HG03025 (cell line): ENCODE data around the gene TMCO2.

Experiments used
- ATAC-seq: cut with Tn5 transposase; IDR thresholded peaks from one replicate; pipeline ENCODE4 v1.9.1; 2021; ENCODE audit warnings: mild to moderate bottlenecking, moderate library complexity; ENCODE audit not compliant: unreplicated experiment, low FRiP score

TMCO2 gene

DNA sequence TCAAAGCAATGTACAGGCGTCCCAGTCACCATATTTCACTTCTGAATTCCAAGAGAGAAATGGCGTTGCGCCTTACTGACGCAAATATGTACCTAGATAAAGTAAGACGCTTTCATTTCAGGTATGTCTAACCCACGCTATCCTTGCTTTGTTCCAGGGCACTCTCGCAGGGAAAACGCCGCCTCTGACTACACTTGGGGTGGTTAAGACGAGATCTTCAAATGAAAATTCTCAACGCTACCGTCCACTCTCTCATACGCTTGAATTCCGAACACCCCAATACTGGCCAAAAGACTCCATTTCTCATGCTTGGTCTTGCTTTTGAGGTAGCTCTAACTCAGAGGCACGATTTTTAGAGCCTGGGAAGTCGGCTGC, 9.6 kb downstream of the TMCO2 start:
- peak; percentile 13 for ATAC-seq

DNA sequence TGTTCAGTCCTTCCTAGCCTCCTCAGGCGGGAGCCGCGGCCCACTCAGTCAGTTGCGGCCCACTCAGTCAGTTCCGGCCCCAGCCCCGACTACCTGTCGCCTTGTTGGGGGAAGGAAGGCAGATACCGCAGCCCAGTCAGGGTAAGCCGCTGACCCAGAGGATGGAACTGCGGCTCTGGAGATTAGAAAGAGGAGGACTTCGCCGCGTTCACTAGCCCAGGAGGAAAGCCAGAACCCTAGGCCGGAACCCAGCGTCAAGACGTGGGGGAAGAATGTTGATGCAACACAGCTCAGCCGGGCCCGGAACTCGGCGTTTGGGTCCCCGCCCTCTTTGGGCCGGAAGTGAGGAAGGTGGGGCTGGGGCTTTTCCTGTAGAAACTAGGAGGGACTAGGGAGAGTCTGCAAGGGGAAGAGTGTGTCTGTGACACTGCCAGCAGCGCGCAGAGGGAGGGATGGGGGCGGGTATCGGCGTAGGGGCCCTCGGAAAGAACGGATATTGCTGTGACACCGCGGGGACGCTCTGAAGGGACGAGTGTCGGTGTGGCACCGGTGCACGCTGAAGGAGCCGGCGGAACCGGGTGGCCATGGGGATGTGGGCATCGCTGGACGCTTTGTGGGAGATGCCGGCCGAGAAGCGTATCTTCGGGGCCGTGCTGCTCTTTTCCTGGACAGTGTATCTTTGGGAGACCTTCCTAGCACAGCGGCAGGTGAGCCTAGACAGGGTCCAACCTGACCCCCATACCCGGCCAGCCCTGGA, 10.1 kb downstream of the TMCO2 start, which contains the start of gene ZMPSTE24:
Gene ZMPSTE24, plus strand, starts transcription at position 549 of the 757 bp plus-strand sequence. Its CDS starts 36 bp downstream, at position 585.
- ATAC-seq = peak; percentile 90

DNA sequence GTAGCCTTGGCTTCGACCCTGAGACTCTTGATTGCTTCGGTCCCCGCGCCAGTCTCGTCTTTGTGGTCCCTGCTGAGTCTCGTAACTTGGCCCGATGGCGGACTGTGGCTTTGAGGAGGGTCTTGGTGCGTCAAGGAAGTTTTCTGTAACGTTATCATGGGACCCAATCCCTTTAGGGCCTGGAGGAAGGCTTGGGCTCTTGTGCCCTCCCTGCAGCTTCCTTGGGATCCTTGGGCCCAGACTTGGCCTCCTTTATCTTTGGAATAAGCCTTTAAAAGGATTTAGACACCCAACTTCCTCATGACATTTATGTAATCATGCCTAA, 10.7 kb downstream of the TMCO2 start:
- peak; percentile 6 for ATAC-seq

DNA sequence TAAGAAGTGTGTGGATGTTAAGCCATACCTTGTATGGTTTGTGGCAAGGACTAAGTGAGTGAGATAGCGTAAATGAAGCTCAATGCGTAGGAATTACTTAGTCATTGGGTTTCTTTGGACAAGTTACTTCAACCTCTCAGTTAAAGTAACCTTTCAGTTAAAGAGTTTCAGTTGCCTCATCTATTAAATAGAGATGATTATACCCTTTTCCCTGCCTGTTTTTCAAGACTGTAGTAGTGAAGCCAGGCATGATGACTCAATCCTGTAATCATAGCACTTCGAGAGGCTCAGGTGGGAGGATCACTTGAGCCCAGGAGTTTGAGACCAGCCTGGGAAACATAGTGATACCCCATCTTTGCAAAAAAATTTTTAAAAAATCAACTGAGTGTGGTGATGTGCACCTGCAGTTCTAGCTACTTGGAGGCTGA, 16.6 kb downstream of the TMCO2 start:
- ATAC-seq = no peak

DNA sequence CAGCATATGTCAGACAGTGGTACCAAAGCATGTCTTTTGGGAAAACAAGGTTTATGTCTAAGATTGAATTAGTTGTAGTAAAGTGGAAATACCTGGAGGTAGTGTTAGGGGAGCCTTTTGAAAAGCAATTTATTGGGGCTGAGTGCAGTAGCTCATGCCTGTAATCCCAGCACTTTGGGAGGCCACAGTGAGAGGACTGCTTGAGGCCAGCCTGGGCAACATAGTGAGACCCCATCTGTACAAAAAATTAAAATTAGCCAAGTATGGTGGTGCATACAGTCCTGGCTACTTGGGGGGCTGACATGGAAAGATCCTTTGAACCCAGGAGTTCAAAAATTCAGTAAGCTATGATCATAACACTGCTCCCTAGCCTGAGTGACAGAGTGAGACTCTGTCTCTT, 17.6 kb downstream of the TMCO2 start:
- ATAC-seq = no peak

DNA sequence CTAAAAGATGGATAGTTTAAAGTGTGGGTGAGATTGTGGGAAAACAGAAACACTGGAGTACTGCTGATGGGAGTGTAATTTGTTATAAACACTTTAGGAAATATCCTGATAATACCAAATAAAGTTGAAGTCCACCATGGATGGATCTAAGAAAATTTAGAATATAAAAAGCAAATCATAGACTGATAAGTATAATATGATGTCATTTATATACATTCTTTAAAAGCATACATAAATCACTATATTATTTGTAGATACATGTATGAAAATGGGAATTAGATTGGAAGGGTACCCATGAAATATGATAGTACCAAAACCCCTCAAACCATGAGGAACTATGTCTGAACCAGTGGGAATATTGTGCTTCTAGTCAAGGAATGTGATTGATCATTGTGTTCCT, 18.2 kb downstream of the TMCO2 start:
- no peak for ATAC-seq

DNA sequence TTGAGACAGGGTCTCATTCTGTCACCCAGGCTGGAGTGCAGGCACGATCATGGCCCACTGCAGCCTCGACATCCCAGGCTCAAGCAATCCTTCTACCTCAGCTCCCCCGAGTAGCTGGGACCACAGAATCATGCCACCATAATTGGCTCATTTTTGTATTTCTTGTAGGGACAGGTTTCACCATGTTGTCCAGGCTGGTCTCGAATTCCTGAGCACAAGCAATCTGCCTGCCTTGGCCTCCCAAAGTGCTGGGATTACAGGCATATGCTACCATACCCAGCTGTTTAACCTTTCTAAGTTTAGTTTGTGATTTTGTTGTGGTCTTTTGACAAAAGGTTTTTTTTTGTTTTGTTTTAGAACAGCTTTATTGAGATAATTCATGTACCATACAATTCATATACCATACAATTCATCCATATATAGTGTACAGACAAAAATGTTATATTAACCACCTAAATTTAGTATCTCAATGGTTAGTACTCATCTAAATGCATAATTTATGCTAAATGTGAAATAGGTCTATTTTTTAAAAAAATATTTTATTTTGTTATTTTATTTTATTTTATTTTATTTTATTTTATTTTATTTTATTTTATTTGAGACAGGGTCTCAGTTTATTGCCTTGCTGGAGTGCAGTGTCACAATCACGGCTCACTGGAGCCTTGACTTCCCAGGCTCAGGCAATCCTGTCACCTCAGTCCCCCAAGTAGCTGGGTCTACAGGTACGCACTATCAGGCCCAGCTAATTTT, 19.2 kb downstream of the TMCO2 start:
- no peak for ATAC-seq

DNA sequence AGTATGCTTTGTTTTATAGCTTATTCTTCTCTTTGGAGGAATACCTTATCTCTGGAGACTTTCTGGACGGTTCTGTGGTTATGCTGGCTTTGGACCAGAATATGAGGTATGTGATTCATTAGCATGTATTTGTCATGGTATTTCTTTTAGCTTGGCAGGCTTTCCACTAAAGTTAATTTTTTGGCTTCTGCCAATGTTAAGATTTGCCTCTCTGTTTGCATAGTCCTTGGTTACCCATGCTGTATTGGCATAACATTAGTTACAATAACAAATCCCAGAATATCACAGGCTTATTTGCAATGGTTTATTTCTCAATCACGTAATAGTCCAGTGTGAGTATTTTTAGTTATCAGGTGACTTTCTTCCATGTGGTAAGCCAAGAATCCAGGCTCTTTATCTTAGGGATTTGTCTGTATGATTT, 20.0 kb downstream of the TMCO2 start:
- no peak for ATAC-seq

DNA sequence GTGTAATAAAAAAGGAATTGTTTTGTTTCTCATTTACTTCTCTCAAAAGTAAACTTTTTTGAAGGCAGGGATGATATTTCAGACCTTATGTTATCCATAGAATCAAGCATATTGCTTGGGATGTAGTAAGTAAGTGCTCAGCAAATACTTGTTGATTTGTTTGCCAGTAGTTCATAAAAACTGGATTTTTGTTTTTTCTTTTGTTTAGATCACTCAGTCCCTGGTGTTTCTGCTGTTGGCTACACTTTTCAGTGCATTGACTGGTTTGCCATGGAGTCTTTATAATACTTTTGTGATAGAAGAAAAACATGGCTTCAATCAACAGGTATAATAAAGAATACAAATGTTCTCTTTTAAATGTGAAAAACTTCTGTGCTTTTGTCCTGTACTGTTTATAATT, 20.5 kb downstream of the TMCO2 start:
- no peak for ATAC-seq

DNA sequence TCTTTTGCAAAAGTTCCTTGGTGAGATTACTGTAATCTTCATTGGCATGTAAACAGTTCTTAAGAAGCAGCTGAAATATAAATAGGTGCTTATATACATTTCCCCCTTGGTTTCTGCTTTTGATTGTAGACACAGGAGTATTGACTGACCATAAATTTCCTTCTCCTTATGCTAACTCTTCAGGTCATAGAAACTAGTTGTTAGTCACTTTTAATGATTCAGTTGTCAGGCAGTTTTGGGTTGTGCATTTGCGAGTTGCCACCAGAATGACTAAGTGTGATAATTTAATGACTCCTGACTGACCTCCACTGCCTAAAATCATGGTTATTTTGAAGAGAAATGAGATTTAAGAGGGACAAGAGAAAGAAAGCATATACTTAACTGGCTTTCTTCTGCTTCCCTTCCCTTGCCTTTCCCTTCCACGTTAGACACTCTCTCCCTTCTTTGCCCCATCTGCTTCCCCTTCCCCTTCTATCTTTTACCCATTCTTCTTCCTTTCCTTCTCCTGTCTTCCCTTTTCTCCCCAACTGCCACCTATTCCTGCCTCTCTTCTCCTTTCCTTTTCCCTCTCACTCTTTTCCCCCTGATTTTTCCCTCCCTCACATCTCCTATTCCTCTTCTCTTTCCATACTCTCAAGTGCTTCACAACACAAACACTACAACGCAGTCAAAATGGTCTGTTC, 22.6 kb downstream of the TMCO2 start:
- ATAC-seq = no peak

DNA sequence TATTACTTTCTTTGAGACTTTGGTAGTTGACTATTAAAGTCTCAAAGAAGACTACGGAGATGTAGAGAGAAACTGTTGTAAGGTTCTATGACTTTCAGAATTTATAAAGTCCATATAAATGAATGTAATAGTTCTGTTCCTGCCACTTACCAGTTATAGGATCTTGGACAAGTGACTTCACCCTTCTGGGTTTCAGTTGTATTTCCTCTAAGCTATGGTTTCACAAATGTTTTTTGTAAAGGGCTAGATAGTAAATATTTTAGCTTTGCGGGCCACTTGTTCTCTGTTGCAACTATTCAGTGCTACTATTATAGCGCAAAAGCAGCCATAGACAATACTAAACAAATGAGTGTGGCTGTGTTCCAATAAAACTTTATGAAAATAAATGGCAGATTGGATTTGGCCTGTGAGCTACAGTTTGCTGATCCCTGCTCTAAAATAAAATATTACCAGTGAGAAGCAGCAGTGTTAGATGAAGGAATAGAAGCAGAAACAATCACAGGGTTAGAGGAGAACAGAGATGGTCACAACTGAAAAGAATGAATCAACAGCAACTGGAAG, 25.0 kb downstream of the TMCO2 start:
- no peak for ATAC-seq

DNA sequence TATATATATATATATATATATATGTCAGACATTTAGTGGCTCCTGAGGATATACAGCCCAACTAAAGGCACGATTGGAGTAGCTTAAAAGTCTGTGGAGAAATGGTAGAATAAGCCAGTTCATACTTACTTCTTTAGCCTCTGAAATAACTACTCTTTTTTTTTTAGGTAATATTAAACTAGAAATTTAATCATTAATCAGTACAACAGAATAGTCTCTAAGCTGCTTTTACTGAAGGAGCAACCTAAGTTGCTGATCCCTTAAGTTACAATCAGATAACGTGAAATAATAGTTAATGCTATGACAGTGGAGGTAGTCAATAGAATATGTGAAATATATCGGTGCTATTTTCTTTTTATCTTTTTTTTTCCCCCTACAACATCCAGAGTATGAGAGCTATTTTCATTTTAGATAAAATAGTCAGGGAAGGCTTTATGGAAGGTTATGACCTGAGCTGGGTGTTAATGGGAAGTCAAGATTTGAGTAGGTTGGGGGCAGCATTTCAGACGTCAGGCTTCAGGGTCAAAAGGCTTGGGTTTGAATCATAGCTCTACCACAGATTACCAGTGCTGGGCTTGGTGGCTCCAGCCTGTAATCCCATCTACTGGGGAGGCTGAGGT, 25.9 kb downstream of the TMCO2 start:
- no peak for ATAC-seq

DNA sequence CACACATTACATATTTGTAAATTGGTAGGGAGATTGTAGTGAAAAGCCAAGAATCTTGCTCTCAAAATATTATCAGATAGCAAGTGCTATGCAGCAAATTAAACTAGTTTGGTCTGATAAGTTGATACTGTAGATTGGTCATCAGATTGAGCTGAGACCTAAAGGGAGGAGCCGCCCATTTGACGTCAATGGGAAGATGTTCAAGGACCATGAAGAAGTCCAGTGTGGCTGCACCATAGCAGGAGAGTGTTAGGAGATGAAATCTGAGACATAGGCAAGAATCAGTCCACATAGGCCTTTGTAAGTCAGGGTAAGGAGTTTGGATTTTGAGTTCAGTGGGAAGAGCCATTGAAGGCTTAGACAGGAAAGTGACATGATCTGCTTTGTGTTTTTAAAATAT, 26.6 kb downstream of the TMCO2 start:
- no peak for ATAC-seq

DNA sequence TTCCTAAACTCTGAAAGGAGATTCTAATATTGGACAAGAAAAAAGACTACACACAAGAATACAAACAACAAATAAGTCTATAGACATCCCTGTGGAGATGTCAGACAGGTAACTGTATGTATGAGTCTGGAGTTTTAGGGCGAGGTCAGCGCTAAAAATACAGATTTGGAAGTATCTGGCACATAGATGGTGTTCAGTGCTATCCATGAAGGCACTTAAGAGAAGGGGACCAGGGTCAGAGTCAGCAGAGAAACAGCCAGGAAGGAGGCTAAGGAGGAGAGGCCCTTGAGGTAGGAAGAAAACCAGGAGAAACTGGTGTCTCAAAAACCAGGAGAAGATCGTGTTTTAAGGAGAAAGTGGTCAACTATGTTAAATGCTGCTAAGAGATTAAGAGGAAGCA, 28.4 kb downstream of the TMCO2 start:
- ATAC-seq = no peak

DNA sequence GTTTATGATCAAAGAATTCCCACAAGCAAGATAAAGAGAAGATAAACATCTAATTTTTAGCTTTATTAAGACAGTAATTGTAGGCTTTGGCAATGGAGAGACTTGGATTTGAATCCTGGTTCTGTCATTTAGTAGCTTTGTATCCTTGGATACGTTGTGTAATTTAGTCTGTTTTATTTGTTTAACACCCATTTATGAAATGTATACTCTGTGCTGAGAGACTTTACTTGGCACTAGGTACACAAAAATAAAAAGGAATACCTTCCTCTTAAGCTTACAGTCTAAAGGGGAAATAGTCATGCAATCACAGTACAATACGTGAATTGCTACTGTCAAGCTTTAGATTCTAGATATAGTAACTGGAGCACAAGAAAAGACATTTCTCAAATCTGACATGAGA, 34.1 kb downstream of the TMCO2 start:
- ATAC-seq = no peak

DNA sequence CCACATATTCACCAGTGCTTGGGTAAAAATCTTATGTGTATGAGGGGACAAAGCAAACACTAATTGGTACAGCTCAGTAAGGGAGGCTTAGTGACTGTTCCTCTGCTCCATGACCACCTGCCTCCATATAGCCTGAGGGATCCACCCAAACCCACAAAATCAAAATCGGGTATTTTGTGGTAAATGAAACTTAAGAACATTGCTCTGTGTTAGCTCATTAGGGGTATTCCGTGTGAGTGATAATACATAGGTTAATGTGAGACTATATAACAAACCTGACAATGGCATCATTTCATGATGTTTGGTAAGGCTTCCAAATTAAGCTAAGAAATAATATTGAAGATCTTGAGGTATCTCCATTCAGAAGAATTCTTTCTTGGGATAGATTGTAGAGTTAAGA, 43.6 kb downstream of the TMCO2 start:
- ATAC-seq = no peak

DNA sequence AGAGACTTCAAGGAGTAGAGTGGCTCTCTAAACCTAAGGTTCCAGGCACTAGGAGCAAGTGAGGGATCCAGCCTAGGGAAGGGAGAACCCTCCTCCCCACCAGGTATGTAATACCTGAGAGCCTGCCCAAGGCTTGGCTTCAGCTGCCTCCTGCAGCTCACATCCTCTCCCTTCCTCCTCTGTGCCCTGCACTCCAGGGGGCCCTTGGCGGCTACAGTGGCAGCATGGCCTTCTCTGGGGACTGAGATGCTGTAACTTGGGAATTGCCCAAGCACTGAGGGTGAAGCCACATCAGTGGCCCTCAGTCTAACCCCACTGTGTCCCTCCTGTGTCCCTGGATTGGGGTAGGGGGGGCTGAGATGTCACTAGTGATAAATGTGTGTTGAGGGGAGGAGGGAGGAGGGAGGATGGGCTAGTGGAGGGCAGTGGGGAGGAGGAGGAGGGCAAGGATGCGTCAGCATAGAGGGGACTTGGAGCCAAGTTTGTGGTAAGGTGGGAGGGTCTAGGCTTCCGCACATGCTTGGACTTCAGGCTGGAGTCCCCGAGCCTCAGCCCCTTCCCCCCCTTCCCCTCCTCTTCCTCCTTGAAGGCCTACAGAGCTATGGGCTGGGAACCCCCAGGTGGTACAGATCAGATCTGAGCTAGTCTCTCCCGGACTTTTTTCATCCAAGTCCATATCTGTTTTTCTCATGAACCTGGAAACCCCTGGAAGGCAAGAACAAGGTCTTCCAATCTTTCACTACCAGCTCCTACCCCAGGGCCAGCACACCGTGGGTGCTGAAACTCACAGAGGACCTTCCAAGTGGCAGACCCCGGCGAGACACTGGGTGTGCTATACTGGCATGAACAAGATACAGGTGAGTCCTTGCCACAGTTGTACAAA, 51.9 kb downstream of the TMCO2 start:
- no peak for ATAC-seq

DNA sequence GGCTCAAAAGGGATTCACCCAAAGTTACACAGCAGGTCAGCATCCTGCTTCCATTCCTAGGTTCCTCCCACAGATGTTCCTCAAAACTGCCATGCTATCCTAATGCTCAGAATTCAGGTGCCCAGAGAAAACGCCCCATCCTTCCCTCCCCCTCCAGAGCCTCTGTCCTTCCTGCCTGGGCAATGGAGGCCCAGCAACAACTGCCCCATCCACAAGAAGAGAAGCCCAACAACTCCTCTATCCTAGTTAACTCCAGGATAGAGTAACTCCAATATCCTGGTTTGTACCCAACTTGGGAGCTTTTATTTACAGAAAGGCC, 52.5 kb downstream of the TMCO2 start:
- ATAC-seq = no peak

DNA sequence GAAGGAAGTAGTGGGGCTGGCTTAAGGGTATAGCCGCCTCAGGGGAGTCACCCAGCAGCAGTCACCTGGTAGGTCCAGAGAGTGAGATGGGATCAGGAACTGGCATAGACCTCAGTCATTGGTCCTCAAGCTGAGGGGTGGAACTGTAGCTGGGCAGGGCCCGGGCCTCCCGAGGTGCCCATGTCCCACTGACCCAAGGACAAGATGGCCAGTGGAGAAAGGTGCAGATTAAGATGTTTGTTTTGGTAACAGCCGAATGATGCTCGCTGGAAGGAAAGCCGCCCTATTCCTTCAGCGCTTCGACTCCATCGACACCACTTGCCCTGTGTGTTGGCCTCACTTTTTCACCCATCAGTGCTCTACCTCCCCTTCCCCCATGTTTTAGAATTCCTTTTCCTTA, 52.9 kb downstream of the TMCO2 start:
- no peak for ATAC-seq

DNA sequence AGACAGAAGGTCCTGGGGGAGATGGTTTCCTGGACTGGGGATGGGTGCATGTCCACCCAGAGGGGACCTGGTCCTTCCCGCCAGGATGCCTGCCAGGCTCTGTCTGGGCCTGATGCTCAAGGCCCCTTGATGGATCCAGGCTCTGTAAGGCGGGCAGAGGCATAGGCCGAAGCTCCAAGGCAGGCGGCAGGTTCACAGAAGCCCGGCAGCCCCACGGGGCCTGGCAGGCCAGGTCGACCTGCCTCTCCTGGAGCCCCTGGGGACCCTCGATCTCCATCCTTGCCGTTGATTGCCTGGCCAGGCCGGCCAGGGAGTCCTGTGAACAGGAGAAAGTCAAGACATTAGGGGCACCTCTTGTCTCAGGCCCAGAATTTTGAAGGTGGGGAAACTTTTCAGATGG, 53.3 kb downstream of the TMCO2 start:
- no peak for ATAC-seq
